H4 (cell line): ENCODE results near the gene CNTNAP2. TPM values are rescaled to one million over a fixed set of nuclear protein-coding genes. Genes with fewer than 3 reads are reported as not detected.

ENCODE experiments used
- DNase-seq: peaks from one replicate; pipeline ENCODE4 v3.0.0-alpha.2; 2015; ENCODE audit warnings: low spot score
- total RNA-seq: library from RNA; depleted of rRNA; stranded (reverse); fragments of >200 nt; shearing (Covaris generic); gene quantifications from 2 replicates; pipeline ENCODE4 v1.2.3, GENCODE V29; 2014

Gene CNTNAP2
- total RNA-seq, 1 experiment from 2014 or later: 1.7 TPM

- no peak for DNase-seq
Measured at GRCh38 chr7:146681487-146681886, 564.9 kb downstream of the CNTNAP2 start.

- DNase-seq: peak; percentile 72
Measured at GRCh38 chr7:146683439-146683838, 566.8 kb downstream of the CNTNAP2 start.

GRCh38 chr7:146690987-146691386, 574.4 kb downstream of the CNTNAP2 start:
- no peak for DNase-seq

GRCh38 chr7:146698995-146699610, 582.5 kb downstream of the CNTNAP2 start:
- DNase-seq: no peak

- DNase-seq: no peak
Measured at GRCh38 chr7:146700015-146700560, 583.5 kb downstream of the CNTNAP2 start.

- DNase-seq: no peak
Measured at GRCh38 chr7:146701166-146701565, 584.6 kb downstream of the CNTNAP2 start.

- DNase-seq: no peak
Measured at GRCh38 chr7:146702898-146703297, 586.3 kb downstream of the CNTNAP2 start.

GRCh38 chr7:146709451-146710027, 592.9 kb downstream of the CNTNAP2 start:
- no peak for DNase-seq

- DNase-seq: no peak
Measured at GRCh38 chr7:146713205-146713604, 596.6 kb downstream of the CNTNAP2 start.

- no peak for DNase-seq
Measured at GRCh38 chr7:146713934-146714333, 597.3 kb downstream of the CNTNAP2 start.

- no peak for DNase-seq
Measured at GRCh38 chr7:146720195-146720594, 603.6 kb downstream of the CNTNAP2 start.

GRCh38 chr7:146722986-146723385, 606.4 kb downstream of the CNTNAP2 start:
- DNase-seq: no peak

- no peak for DNase-seq
Measured at GRCh38 chr7:146725520-146725919, 608.9 kb downstream of the CNTNAP2 start.

- no peak for DNase-seq
Measured at GRCh38 chr7:146728141-146728540, 611.5 kb downstream of the CNTNAP2 start.

GRCh38 chr7:146728611-146729010, 612.0 kb downstream of the CNTNAP2 start:
- no peak for DNase-seq

- DNase-seq: no peak
Measured at GRCh38 chr7:146731185-146731584, 614.6 kb downstream of the CNTNAP2 start.

- no peak for DNase-seq
Measured at GRCh38 chr7:146735992-146736391, 619.4 kb downstream of the CNTNAP2 start.

- DNase-seq: no peak
Measured at GRCh38 chr7:146736446-146737190, 620.0 kb downstream of the CNTNAP2 start.

GRCh38 chr7:146740039-146740438, 623.4 kb downstream of the CNTNAP2 start:
- no peak for DNase-seq

GRCh38 chr7:146741911-146742310, 625.3 kb downstream of the CNTNAP2 start:
- peak; percentile 8 for DNase-seq

GRCh38 chr7:146754385-146754784, 637.8 kb downstream of the CNTNAP2 start:
- DNase-seq: no peak

GRCh38 chr7:146755585-146755984, 639.0 kb downstream of the CNTNAP2 start:
- DNase-seq: no peak

GRCh38 chr7:146764458-146764857, 647.9 kb downstream of the CNTNAP2 start:
- DNase-seq: no peak
